Measurements from ENCODE around the gene SSX7.
"Not testable (repeated sequence)": the region's sequence is repeated elsewhere in the genome, so short reads cannot be mapped to it uniquely, and the experiment has no call there.

The SSX7 gene

DNA sequence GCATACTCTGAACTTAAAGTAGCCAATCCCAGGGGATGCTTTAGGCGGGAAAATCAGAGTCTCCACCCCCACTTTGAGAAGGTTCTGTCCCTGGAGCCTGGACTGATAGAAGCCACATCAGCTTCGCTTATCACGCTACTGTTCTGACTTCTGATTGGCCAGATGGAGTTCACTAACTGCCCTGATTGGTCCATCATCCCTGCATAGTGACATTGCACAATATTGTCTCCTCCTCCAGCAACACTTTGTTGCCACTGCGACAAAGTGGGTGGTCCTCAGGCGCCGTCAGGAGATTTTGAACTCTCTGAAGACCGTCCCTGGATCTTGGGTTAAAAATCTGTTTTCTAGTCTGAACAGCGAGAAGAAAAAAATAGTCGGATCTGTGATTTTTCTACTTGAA lies at the start of gene SSX7:
TSS of gene SSX7 (minus strand) at position 101 of the 400 bp plus-strand sequence. CDS start 1,428 bp downstream, outside the sequence.
- H3K9ac ChIP-seq (ENCODE audit: low read length); H4K20me1 ChIP-seq (ENCODE audit: insufficient read depth, low read length); H3K9me3 ChIP-seq (ENCODE audit: insufficient read depth, low read length); H3K4me2 ChIP-seq (ENCODE audit: low read length); H3K79me2 ChIP-seq (ENCODE audit: low read length); H3K27ac ChIP-seq (ENCODE audit: low read length); H3K27me3 ChIP-seq (ENCODE audit: low read depth, low read length); H3K36me3 ChIP-seq (replicated peaks; ENCODE audit: low read depth, low read length); H3K4me3 ChIP-seq (ENCODE audit: low read length); H2AFZ ChIP-seq (ENCODE audit: low read depth, low read length); H3K4me1 ChIP-seq (ENCODE audit: low read length): not testable (repeated sequence)

DNA sequence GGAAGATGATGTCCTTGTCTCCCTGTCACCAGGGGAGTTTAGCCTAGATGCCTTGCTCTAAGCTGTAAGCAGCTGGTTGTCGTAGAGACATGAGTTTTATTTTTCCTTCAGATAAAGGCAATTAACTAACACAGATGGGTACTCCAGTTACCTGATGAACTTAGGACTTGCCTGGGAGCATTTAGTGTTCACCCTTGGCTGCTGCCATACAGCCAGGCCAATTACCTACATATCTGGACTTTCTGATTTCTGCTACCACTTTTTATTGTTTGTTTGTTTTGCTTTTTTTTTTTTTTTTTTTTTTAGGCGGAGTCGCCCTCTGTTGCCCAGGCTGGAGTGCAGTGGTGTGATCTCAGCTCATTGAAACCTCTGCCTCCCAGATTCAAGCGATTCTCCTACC lies 37.3 kb upstream of the SSX7 start:
- not testable (repeated sequence) for H3K27me3 ChIP-seq (ENCODE audit: low read depth, low read length); H3K9me3 ChIP-seq (ENCODE audit: insufficient read depth, low read length); H3K4me2 ChIP-seq (ENCODE audit: low read length); H3K79me2 ChIP-seq (ENCODE audit: low read length); H3K4me1 ChIP-seq (ENCODE audit: low read length); H3K4me3 ChIP-seq (ENCODE audit: low read length); H2AFZ ChIP-seq (ENCODE audit: low read depth, low read length); H3K36me3 ChIP-seq (replicated peaks; ENCODE audit: low read depth, low read length); H3K9ac ChIP-seq (ENCODE audit: low read length); H4K20me1 ChIP-seq (ENCODE audit: insufficient read depth, low read length); H3K27ac ChIP-seq (ENCODE audit: low read length)

GRCh38 chrX:52662218-52662617 lies 7.5 kb upstream of the SSX7 start:
- not testable (repeated sequence) for H3K4me2 ChIP-seq (ENCODE audit: low read length)

GRCh38 chrX:52655475-52655874 lies 775 bp upstream of the SSX7 start:
- not testable (repeated sequence) for H3K4me2 ChIP-seq (ENCODE audit: low read length); H3K9me3 ChIP-seq (ENCODE audit: insufficient read depth, low read length); H4K20me1 ChIP-seq (ENCODE audit: insufficient read depth, low read length); H3K4me3 ChIP-seq (ENCODE audit: low read length); H3K4me1 ChIP-seq (ENCODE audit: low read length); H3K27ac ChIP-seq (ENCODE audit: low read length); H3K9ac ChIP-seq (ENCODE audit: low read length); H3K36me3 ChIP-seq (replicated peaks; ENCODE audit: low read depth, low read length); H2AFZ ChIP-seq (ENCODE audit: low read depth, low read length); H3K79me2 ChIP-seq (ENCODE audit: low read length); H3K27me3 ChIP-seq (ENCODE audit: low read depth, low read length)

More at GRCh38 chrX:52662218-52662617, 7.5 kb upstream of the SSX7 start:
- H3K79me2 ChIP-seq (ENCODE audit: low read length); H3K27me3 ChIP-seq (ENCODE audit: low read depth, low read length); H3K9ac ChIP-seq (ENCODE audit: low read length); H3K36me3 ChIP-seq (replicated peaks; ENCODE audit: low read depth, low read length); H3K9me3 ChIP-seq (ENCODE audit: insufficient read depth, low read length); H2AFZ ChIP-seq (ENCODE audit: low read depth, low read length); H4K20me1 ChIP-seq (ENCODE audit: insufficient read depth, low read length); H3K4me1 ChIP-seq (ENCODE audit: low read length); H3K27ac ChIP-seq (ENCODE audit: low read length); H3K4me3 ChIP-seq (ENCODE audit: low read length): not testable (repeated sequence)

GRCh38 chrX:52650676-52651075 lies 4.0 kb downstream of the SSX7 start:
- H3K36me3 ChIP-seq (replicated peaks; ENCODE audit: low read depth, low read length); H2AFZ ChIP-seq (ENCODE audit: low read depth, low read length); H3K27ac ChIP-seq (ENCODE audit: low read length); H4K20me1 ChIP-seq (ENCODE audit: insufficient read depth, low read length); H3K27me3 ChIP-seq (ENCODE audit: low read depth, low read length); H3K4me3 ChIP-seq (ENCODE audit: low read length); H3K9me3 ChIP-seq (ENCODE audit: insufficient read depth, low read length); H3K9ac ChIP-seq (ENCODE audit: low read length); H3K4me1 ChIP-seq (ENCODE audit: low read length); H3K4me2 ChIP-seq (ENCODE audit: low read length); H3K79me2 ChIP-seq (ENCODE audit: low read length): not testable (repeated sequence)

- H3K27ac ChIP-seq (ENCODE audit: low read length); H3K79me2 ChIP-seq (ENCODE audit: low read length); H2AFZ ChIP-seq (ENCODE audit: low read depth, low read length); H3K9me3 ChIP-seq (ENCODE audit: insufficient read depth, low read length); H3K4me1 ChIP-seq (ENCODE audit: low read length); H4K20me1 ChIP-seq (ENCODE audit: insufficient read depth, low read length); H3K4me2 ChIP-seq (ENCODE audit: low read length); H3K27me3 ChIP-seq (ENCODE audit: low read depth, low read length); H3K4me3 ChIP-seq (ENCODE audit: low read length); H3K36me3 ChIP-seq (replicated peaks; ENCODE audit: low read depth, low read length); H3K9ac ChIP-seq (ENCODE audit: low read length): not testable (repeated sequence)
Observed at GRCh38 chrX:52648956-52649355, 5.7 kb downstream of the SSX7 start.

DNA sequence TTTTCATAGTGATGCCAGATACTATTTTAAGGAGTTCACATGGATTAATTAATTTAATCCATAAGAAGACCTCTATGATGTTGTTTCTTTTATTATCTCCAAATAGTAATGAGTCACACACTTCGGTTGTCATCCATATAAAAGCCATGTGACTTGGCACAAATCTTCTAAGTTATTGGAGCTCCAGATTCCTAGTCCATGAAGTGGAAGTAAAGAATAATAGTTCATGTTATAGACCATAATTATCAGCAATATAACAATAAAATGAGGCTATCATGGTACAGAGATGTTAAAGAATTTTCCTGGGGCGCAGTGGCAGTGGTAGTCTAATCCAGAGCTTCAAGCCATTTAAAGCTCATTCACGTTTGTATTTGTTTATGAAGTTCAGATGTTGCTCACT lies 26.2 kb downstream of the SSX7 start:
- not testable (repeated sequence) for H3K4me3 ChIP-seq (ENCODE audit: low read length); H3K4me1 ChIP-seq (ENCODE audit: low read length); H3K9ac ChIP-seq (ENCODE audit: low read length); H4K20me1 ChIP-seq (ENCODE audit: insufficient read depth, low read length); H3K27me3 ChIP-seq (ENCODE audit: low read depth, low read length); H3K27ac ChIP-seq (ENCODE audit: low read length); H2AFZ ChIP-seq (ENCODE audit: low read depth, low read length); H3K79me2 ChIP-seq (ENCODE audit: low read length); H3K36me3 ChIP-seq (replicated peaks; ENCODE audit: low read depth, low read length); H3K9me3 ChIP-seq (ENCODE audit: insufficient read depth, low read length); H3K4me2 ChIP-seq (ENCODE audit: low read length)

DNA sequence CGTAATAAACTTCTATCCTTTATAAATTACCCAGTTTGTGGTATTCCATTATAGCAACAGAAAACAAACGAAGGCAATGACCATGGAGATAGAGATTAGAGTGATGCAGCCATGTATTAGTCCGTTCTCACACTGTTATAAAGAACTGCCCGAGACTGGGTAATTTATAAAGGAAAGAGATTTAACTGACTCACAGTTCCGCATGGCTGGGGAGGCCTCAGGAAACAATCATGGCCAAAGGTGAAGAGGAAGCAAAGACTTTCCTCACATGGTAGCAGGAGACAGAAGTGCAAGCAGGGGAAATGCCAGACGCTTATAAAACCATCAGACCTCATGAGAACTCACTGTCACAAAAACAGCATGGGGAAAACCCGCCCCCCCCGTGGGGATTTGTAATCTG lies 34.0 kb downstream of the SSX7 start:
- not testable (repeated sequence) for H2AFZ ChIP-seq (ENCODE audit: low read depth, low read length); H4K20me1 ChIP-seq (ENCODE audit: insufficient read depth, low read length); H3K36me3 ChIP-seq (replicated peaks; ENCODE audit: low read depth, low read length); H3K27me3 ChIP-seq (ENCODE audit: low read depth, low read length); H3K79me2 ChIP-seq (ENCODE audit: low read length); H3K9me3 ChIP-seq (ENCODE audit: insufficient read depth, low read length); H3K9ac ChIP-seq (ENCODE audit: low read length); H3K4me3 ChIP-seq (ENCODE audit: low read length); H3K27ac ChIP-seq (ENCODE audit: low read length); H3K4me1 ChIP-seq (ENCODE audit: low read length); H3K4me2 ChIP-seq (ENCODE audit: low read length)
